HepG2 (cell line): ENCODE measurements around the gene UBE2O.

Source experiments
- BCL3 ChIP-seq: sonication (generic); formaldehyde crosslinking; IDR thresholded peaks from 2 replicates; pipeline ENCODE4 v1.5.1; 2020; ENCODE audit warnings: mild to moderate bottlenecking, missing genetic modification reagents, moderate library complexity
- EZH2 ChIP-seq: conservative IDR thresholded peaks from 2 replicates; pipeline ENCODE4 v1.6.1; 2012; ENCODE audit warnings: mild to moderate bottlenecking, low read depth, low read length, moderate library complexity
- GABPA ChIP-seq, 2 experiments: IDR thresholded peaks; 2 replicates each; pipeline ENCODE4 v1.6.1; 2011 to 2016; ENCODE audit warnings: low read depth in 2 of 2, low read length in 1 of 2, missing biosample characterization in 1 of 2, missing genetic modification characterization in 1 of 2
- KAT7 ChIP-seq: IDR thresholded peaks from 2 replicates; pipeline ENCODE4 v1.6.1; 2018; ENCODE audit warnings: borderline replicate concordance, missing compliant biosample characterization
- ZNF205 ChIP-seq: IDR thresholded peaks from 2 replicates; pipeline ENCODE4 v1.6.1; 2018; ENCODE audit warnings: missing biosample characterization, missing genetic modification reagents
- ZNF274 ChIP-seq: sonication (generic); formaldehyde crosslinking; IDR thresholded peaks from 2 replicates; pipeline ENCODE4 v1.5.1; 2020; ENCODE audit warnings: mild to moderate bottlenecking, missing genetic modification reagents
- ZNF816 ChIP-seq: sonication (generic); formaldehyde crosslinking; IDR thresholded peaks from 2 replicates; pipeline ENCODE4 v1.8.0; 2022; ENCODE audit warnings: missing genetic modification reagents, mild to moderate bottlenecking, borderline replicate concordance

GRCh38 chr17:76416899-76417298 lies 36.1 kb downstream of the UBE2O start:
- TF ChIP-seq BCL3 (CRISPR knock-in tag), result no peak
- TF ChIP-seq EZH2, result no peak
- TF ChIP-seq GABPA (IDR thresholded peaks at IDR 0.05; ENCODE audit: low read depth, low read length), result no peak
- no peak for TF ChIP-seq GABPA (CRISPR knock-in tag; IDR thresholded peaks at IDR 0.05; ENCODE audit: low read depth)
- no peak for TF ChIP-seq KAT7 (CRISPR knock-in tag)
- TF ChIP-seq ZNF205, result no peak
- no peak for TF ChIP-seq ZNF816
- no peak for TF ChIP-seq ZNF274
